Stimulated activated CD4-positive, alpha-beta T cell treated with anti-CD3 and anti-CD28 coated beads, Interleukin-12 subunit alpha, Interleukin-12 subunit beta, amount 100 ng/mL, for 48 hours (primary cell): ENCODE measurements around the gene RBMS3.

Source experiments
- DNase-seq, 3 donors: peaks; one replicate each; pipeline ENCODE4 v3.0.0-alpha.2; 2020; ENCODE audit warnings: low read depth in 2 of 3, low spot score in 1 of 3

The RBMS3 gene

GRCh38 chr3:29275309-29275708 is 5.6 kb upstream of the RBMS3 start:
- DNase-seq, result no peak

GRCh38 chr3:29277249-29277648 is 3.6 kb upstream of the RBMS3 start:
- DNase-seq, result no peak

DNA sequence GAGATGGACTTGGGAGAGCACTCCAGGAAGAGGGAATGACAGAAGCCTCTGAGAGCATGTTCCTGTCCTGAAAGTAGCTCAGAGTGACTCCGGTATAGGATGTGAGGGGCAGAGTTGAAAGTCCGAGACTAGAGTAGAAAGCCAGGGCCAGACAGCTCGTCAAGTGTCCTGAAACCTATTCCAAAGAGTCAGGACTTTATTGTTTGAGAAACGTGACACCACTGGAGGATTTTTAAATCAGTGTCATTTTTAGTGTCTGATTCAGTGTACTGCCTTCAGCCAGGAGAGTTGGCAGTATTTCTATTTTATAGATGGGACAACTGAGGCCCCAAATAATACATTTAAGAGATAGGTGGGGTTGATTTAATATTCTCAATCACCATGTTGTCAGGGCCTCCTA is 1.6 kb upstream of the RBMS3 start:
- DNase-seq, result no peak

DNA sequence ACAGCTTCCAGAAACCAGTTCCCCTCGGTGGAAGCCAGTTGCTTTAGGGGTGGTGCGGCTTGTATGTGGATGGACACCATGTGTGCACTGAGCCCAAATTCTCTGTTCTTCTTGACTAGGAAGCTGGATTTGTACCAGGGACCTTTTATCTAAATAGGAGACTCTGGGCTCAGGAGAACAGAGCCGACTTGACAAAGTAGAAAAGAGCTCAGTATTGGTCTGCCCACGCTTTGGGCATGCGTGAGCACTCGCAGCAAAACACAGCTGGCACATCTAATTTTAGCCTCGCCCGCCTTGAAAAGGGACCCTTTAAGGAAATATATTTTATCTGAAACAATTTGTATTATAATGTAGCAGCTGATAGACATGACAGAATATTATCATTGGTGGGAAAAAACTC is 1.1 kb upstream of the RBMS3 start:
- DNase-seq, result no peak

- DNase-seq, result no peak
These were observed 148 bp downstream of the RBMS3 start for GRCh38 chr3:29281094-29281343.

- no peak for DNase-seq
These were observed 722 bp downstream of the RBMS3 start for GRCh38 chr3:29281344-29282241.

DNA sequence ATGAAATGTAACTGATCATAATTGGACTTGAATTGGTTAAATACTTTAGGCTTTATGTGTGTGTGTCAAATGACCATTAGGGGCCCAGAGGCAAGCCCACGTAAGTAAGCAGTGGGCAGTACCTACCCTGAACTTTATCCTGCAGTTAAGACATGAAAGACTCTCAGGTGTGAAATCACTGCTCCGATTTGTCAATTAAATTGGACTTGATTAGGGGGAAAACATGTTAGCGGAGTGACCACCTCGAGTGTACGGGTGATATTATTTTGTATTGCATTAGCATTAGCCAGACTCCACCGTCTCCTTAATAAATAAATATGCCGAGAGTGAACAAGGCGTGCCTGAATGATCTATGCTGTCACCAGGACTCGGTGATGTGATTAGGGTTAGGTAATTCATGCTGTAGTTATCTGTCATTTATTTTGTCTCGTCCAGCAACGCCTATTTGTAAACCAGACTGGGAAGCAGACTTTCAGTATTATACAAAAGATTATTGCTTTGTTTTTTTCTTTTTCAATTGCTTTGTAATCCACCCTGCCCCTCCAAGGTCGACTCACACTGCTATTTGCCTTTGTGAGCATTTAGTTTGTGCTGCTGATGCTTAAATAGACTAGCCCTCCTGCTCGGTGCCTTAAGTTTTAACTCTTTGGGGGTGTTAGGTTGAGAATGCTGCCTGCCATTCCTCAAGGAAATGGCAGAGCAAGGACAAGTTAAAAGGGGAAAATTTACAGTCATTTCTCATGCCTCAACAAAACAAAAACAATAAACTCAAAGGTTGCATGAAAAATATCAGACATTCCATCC is 1.8 kb downstream of the RBMS3 start:
- no peak for DNase-seq

DNA sequence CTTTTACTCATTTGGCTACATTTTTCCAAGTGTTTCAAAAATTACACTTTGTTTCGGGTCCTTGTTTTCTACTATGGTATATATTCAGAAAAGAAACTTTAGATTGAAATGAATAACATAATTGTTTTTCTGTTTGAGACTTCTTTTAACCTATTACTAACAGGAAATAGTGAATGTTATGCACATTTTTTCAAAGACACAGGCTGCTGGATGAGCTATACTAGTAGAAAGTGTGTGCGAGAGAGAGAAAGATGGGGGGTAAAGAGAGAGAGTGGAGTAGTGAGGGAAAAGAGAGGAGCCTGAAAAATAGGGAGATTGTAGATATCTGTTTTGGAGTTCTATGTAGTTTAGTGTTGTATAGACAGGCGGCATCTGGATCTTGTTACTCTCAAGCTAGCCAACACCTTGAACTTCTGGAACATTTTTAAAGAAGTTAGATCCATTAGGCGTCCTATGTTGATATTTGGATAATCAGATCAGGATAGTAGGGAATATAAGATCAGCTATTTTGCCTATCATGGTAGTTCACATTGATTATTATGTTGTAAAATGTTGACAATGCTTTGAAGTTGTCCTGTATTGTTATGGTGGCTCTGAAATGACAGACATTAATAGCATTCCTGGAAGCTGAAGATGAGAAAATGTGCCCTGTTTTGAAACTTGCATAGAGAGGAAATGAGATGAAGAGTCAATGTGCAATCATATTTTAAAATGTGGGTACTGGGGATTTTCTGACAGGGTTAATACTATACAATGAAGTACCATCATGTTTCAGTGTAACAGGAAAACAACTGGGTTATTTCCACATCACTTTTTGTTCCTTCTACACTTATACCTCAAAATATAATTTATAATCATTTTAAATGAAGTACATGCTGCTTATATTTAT is 2.6 kb downstream of the RBMS3 start:
- no peak for DNase-seq

- no peak for DNase-seq
These were observed 3.6 kb downstream of the RBMS3 start for GRCh38 chr3:29284497-29284896.

DNA sequence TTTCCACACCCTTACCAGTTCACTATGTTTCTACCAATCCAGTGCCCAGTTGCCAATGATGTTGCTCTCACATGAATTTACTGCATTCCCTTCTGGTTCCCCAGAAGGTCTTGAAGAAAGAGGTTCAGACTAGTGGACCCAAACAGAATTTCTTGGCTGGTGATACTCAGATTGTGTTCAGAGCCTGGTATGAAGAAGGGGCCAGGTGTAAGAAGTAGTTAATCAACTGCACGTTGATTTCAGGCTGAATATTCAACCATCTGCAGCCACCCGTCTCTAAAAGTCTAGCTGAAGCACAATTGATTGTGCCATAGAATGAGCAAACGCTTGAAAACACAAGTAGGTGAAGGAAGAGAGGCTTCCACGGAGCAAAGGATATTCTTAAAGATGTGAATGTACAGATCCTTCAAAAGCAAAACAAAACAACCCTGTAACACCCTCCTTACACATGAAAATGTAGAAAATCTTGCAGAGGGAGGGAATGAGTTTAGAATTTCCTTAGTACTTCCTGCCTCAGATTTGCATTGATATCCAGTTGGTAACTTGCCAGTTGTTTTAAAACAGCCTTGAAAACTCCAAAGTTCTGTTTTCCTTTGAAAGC is 4.7 kb downstream of the RBMS3 start:
- no peak for DNase-seq

GRCh38 chr3:29286478-29287240 is 5.8 kb downstream of the RBMS3 start:
- no peak for DNase-seq

GRCh38 chr3:29290596-29290995 is 9.7 kb downstream of the RBMS3 start:
- DNase-seq, result no peak

DNA sequence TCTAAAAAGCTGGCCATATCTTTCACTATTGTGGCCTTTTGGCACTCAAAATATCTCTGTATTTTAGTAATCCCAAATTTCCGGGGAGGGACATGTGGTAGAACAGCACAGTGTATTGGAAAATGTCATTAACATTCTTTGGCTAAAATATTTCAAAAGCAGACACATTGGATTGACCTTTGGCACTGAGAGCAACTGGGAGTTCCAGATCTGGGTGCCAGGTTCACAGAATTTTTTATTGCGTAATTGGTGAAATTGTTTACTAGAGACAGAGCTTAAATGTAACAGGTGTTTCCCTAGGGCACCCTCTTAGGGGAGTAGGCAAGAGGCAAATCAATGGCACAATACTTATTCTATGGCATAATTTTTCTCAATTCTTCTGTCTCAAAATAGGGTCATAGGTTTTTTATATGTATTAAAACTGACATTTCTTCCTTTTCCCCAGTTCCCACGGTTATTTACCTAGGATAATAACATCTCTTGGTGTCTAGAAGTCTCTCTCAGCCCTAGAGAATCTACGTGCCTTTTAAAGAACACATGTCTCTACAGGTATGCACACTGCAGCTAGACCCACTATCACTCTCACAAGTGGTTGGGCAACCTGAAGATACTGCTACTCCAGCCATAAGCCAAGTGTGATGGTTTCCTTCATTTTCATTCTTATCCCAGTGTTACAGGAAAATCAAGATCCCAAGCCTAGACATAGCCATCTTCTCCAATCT is 10.6 kb downstream of the RBMS3 start:
- no peak for DNase-seq

GRCh38 chr3:29291982-29292363 is 11.1 kb downstream of the RBMS3 start:
- no peak for DNase-seq

GRCh38 chr3:29293421-29293820 is 12.6 kb downstream of the RBMS3 start:
- no peak for DNase-seq

DNA sequence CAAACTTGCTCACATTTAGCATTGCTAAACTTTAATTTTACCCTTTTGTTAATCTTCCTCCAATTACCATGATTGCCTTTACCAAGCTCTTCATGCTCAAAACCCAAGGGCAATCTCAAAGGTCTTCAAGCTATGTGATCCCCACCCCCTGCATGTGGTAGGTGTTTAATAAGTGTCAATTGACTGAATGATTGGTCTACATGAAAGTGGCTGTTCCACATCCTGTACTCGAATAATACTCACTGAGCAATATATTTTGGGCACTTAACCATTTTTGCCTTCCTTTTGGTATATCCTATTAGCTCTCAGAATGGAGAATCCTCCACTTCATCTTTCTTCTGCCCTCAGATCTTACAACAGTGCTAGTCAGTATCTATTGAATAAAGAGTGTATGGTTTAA is 17.1 kb downstream of the RBMS3 start:
- DNase-seq, result no peak

DNA sequence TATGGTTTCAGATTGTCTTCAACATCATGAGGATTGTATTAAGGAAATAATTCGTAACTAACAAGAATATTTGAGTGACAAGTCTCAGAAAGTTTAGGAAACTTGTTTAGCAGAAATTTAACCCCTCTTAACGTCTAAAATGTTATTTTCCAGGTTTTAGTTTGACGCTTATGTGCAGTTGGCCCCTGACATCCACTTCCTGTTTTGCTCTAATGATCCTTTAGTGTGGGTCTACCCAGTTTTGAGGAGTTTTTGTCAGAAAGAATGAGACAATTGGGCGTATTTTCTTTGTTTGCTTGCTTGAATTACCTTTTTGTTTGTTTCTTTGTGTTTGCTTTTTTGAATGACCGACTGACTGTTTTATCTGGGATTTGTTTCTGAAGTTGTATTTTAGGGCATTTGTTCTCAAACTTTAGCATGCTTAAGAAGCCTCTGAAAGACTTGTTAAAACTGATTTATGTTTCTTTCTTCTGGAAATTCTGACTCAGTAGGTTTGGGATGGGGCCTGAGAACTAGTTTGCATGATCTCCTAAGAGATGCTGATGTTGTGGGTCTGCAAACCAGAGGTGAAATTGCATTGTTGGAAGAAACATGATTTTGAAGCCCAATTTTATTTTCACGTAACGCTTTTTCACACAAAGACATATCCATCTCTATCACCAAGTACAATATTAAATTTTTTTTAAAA is 20.6 kb downstream of the RBMS3 start:
- no peak for DNase-seq

DNA sequence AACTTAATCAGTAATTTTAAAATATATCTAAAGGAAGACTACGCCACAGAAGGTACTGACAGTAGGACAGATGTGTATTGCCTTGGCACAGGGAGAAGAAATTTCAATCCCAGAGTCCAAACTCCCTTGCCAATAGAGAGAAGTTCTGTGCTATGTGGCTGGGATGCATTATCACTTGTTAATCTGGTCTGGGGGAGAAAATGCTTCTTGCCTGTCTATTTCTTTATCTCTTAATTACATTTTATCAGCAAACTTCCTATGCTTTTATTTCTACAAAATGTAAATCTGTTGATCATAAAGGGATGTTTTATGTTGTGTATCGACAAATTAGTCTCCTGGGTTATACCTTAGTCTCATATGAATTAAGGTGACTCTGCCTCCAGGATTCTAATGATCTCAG is 21.7 kb downstream of the RBMS3 start:
- DNase-seq, result no peak

DNA sequence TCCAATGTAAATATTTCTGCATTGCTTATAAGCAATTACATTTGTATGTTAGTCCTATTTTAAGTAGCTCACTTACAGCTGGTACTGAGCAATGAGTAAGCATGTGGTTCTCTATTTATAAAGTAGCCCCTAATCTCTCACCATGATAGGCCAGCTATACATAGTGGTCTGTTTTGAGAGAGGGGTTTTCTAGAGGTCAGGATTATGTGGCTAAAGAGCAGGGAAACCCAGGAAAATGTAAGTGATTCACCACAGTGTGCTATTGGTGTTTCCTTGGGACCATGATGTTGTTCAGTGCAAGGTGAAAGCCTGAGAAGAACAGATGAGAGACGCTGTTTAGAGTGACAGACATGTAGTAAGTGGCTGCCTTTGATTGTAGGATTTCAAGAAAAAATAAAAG is 26.4 kb downstream of the RBMS3 start:
- no peak for DNase-seq
